Activated CD8-positive, alpha-beta memory T cell treated with anti-CD3 and anti-CD28 coated beads for 36 hours (primary cell): ENCODE results near the gene R3HCC1L. TPM values are rescaled to one million over a fixed set of nuclear protein-coding genes. Genes with fewer than 3 reads are reported as not detected.

Experiments used
- CTCF ChIA-PET: fragments of 350-600 bp; sonication (Branson Sonifier 250); formaldehyde crosslinking; loops from one replicate; lab custom pipeline; 2021; ENCODE audit warnings: antibody characterized with exemption; lab: Charles Lee
- POLR2A ChIA-PET: fragments of 350-600 bp; sonication (Branson Sonifier 250); formaldehyde crosslinking; loops from one replicate; lab custom pipeline; 2021; ENCODE audit warnings: antibody characterized with exemption; lab: Charles Lee
- total RNA-seq, 2 experiments: library from RNA; stranded (reverse); gene quantifications; one replicate each; pipeline ENCODE4 v1.2.3, GENCODE V29; 2021

R3HCC1L gene
- total RNA-seq, 2 experiments from 2014 or later, result 21.0 to 23.4 TPM

GRCh38 chr10:98249134-98249533 lies 114.7 kb downstream of the R3HCC1L start:
- ChIA-PET POLR2A (no interaction called here), CTCF (no interaction called here)

GRCh38 chr10:98251399-98251798 lies 116.9 kb downstream of the R3HCC1L start:
- CTCF ChIA-PET, result no interaction called here
- POLR2A ChIA-PET, result no interaction called here

GRCh38 chr10:98252464-98252863 lies 118.0 kb downstream of the R3HCC1L start:
- CTCF ChIA-PET, result interaction anchor here (0.6 kb wide), 1 partner anchor 107 kb away, joined by 3 read pairs; no protein-coding TSS in a partner anchor

GRCh38 chr10:98253499-98253898 lies 119.0 kb downstream of the R3HCC1L start:
- ChIA-PET CTCF (no interaction called here), POLR2A (no interaction called here)

More at GRCh38 chr10:98252464-98252863, 118.0 kb downstream of the R3HCC1L start:
- POLR2A ChIA-PET, result no interaction called here

GRCh38 chr10:98254234-98254974 lies 119.9 kb downstream of the R3HCC1L start:
- ChIA-PET POLR2A (interaction anchor here (0.6 kb wide), 1 partner anchor 13 kb away, joined by 6 read pairs; no protein-coding TSS in a partner anchor), CTCF (no interaction called here)

- POLR2A ChIA-PET, result no interaction called here
These were observed 120.9 kb downstream of the R3HCC1L start for GRCh38 chr10:98255146-98255877.

GRCh38 chr10:98256692-98257091 lies 122.2 kb downstream of the R3HCC1L start:
- ChIA-PET POLR2A (interaction anchor here (0.6 kb wide), 1 partner anchor 372 kb away, joined by 6 read pairs; no protein-coding TSS in a partner anchor), CTCF (no interaction called here)

More at GRCh38 chr10:98255146-98255877, 120.9 kb downstream of the R3HCC1L start:
- CTCF ChIA-PET, result no interaction called here

GRCh38 chr10:98257198-98257597 lies 122.7 kb downstream of the R3HCC1L start:
- ChIA-PET POLR2A (no interaction called here), CTCF (no interaction called here)

GRCh38 chr10:98257961-98258360 lies 123.5 kb downstream of the R3HCC1L start:
- ChIA-PET CTCF (no interaction called here), POLR2A (no interaction called here)

GRCh38 chr10:98258683-98259454 lies 124.4 kb downstream of the R3HCC1L start:
- ChIA-PET CTCF (no interaction called here), POLR2A (no interaction called here)

GRCh38 chr10:98259606-98260315 lies 125.3 kb downstream of the R3HCC1L start:
- ChIA-PET POLR2A (no interaction called here), CTCF (no interaction called here)

GRCh38 chr10:98260350-98260749 lies 125.9 kb downstream of the R3HCC1L start:
- CTCF ChIA-PET, result no interaction called here
- POLR2A ChIA-PET, result no interaction called here

GRCh38 chr10:98260752-98261151 lies 126.3 kb downstream of the R3HCC1L start:
- CTCF ChIA-PET, result no interaction called here

GRCh38 chr10:98261436-98262277 lies 127.2 kb downstream of the R3HCC1L start:
- ChIA-PET POLR2A (no interaction called here), CTCF (no interaction called here)

More at GRCh38 chr10:98260752-98261151, 126.3 kb downstream of the R3HCC1L start:
- POLR2A ChIA-PET, result no interaction called here

- CTCF ChIA-PET, result interaction anchor here (0.8 to 1.0 kb wide), 2 partner anchors 47 to 61 kb away, joined by 3 read pairs; no protein-coding TSS in a partner anchor
These were observed 128.1 kb downstream of the R3HCC1L start for GRCh38 chr10:98262571-98262970.

GRCh38 chr10:98263088-98263487 lies 128.6 kb downstream of the R3HCC1L start:
- POLR2A ChIA-PET, result no interaction called here

More at GRCh38 chr10:98262571-98262970, 128.1 kb downstream of the R3HCC1L start:
- POLR2A ChIA-PET, result no interaction called here

GRCh38 chr10:98264378-98265065 lies 130.1 kb downstream of the R3HCC1L start:
- CTCF ChIA-PET, result no interaction called here
- POLR2A ChIA-PET, result no interaction called here

More at GRCh38 chr10:98263088-98263487, 128.6 kb downstream of the R3HCC1L start:
- CTCF ChIA-PET, result interaction anchor here (0.8 to 1.0 kb wide), 2 partner anchors 46 to 61 kb away, joined by 3 read pairs; no protein-coding TSS in a partner anchor
